B cell (primary cell): Measurements from ENCODE around the gene ZDHHC14. TPM values are rescaled to one million over a fixed set of nuclear protein-coding genes. Genes with fewer than 3 reads are reported as not detected.
A peak's percentile ranks its signal among the peaks of the same experiment; 100 is the strongest.

ENCODE experiments used
- ATAC-seq: fragments of 200-7000 bp; cut with Tn5 transposase; one replicate; pipeline ENCODE4 v1.10.0; 2021; ENCODE audit warnings: low read depth, mild to moderate bottlenecking, moderate number of reproducible peaks, moderate library complexity
- CTCF ChIA-PET: fragments of 350-600 bp; sonication (Branson Sonifier 250); formaldehyde crosslinking; loops from one replicate; lab custom pipeline; 2021; ENCODE audit warnings: antibody characterized with exemption, inconsistent platforms; lab: Charles Lee
- POLR2A ChIA-PET: fragments of 350-600 bp; sonication (Branson Sonifier 250); formaldehyde crosslinking; loops from one replicate; lab custom pipeline; 2021; ENCODE audit warnings: antibody characterized with exemption; lab: Charles Lee
- DNase-seq: peaks from one replicate; pipeline ENCODE4 v3.0.0; 2013
- H2AFZ ChIP-seq: 2 replicates; pipeline ENCODE4 v1.6.1; 2012; ENCODE audit warnings: mild to moderate bottlenecking, low read depth, low read length; ENCODE audit not compliant: insufficient read depth, poor library complexity, severe bottlenecking
- H3K27ac ChIP-seq, 2 donors: 1 replicate in 1 of 2; 2 replicates in 1 of 2; pipeline ENCODE4 v1.5.1; 2012 to 2013; ENCODE audit warnings: low read length in 2 of 2, mild to moderate bottlenecking in 2 of 2, moderate library complexity in 1 of 2
- H3K27me3 ChIP-seq, 4 experiments: fragments of 200-600 bp in 1 of 4; sonication (generic) in 1 of 4; replicated peaks in 1 of 4; 1 replicate in 2 of 4; 2 replicates in 2 of 4; pipeline versions ENCODE4 v1.6.1 to v1.7.0; 2013 to 2016; ENCODE audit warnings: low read length in 3 of 4, mild to moderate bottlenecking in 2 of 4, mixed read lengths in 1 of 4, moderate library complexity in 1 of 4; ENCODE audit not compliant: insufficient read depth in 4 of 4, control insufficient read depth in 3 of 4; ENCODE audit errors: control extremely low read depth in 1 of 4
- H3K36me3 ChIP-seq, 2 experiments: replicated peaks in 1 of 2; 1 replicate in 1 of 2; 2 replicates in 1 of 2; pipeline versions ENCODE4 v1.6.1 to v1.7.1; 2013; ENCODE audit warnings: low read length in 1 of 2; ENCODE audit not compliant: insufficient read depth in 2 of 2, control insufficient read depth in 1 of 2; ENCODE audit errors: control extremely low read depth in 1 of 2, extremely low read depth in 1 of 2
- H3K4me1 ChIP-seq, 2 donors: fragments of 200-600 bp in 1 of 2; sonication (generic) in 1 of 2; 1 replicate in 1 of 2; 2 replicates in 1 of 2; pipeline versions ENCODE4 v1.5.1 to v1.6.1; 2013 to 2017; ENCODE audit warnings: low read length in 2 of 2; ENCODE audit not compliant: control insufficient read depth in 2 of 2, insufficient read depth in 2 of 2
- H3K4me2 ChIP-seq: replicated peaks from 2 replicates; pipeline ENCODE3; 2012; ENCODE audit warnings: mild to moderate bottlenecking, low read depth, low read length; ENCODE audit not compliant: poor library complexity, severe bottlenecking
- H3K4me3 ChIP-seq, 5 experiments: fragments of 200-600 bp in 1 of 5; sonication (generic) in 1 of 5; 1 replicate in 3 of 5; 2 replicates in 2 of 5; pipeline versions ENCODE4 v1.5.1 to v1.7.0; 2011 to 2016; ENCODE audit warnings: low read length in 4 of 5, mild to moderate bottlenecking in 4 of 5, low read depth in 2 of 5, control low read depth in 1 of 5, moderate library complexity in 1 of 5; ENCODE audit not compliant: insufficient read depth in 1 of 5; ENCODE audit errors: control extremely low read depth in 1 of 5, extremely low read depth in 1 of 5
- H3K79me2 ChIP-seq: fragments of 200-600 bp; sonication (generic); one replicate; pipeline ENCODE4 v1.6.0; 2016; ENCODE audit warnings: low read length; ENCODE audit not compliant: control insufficient read depth, insufficient read depth
- H3K9ac ChIP-seq: fragments of 200-600 bp; sonication (generic); 2 replicates; pipeline ENCODE4 v1.6.1; 2017; ENCODE audit warnings: mild to moderate bottlenecking, low read length, moderate library complexity
- H3K9me3 ChIP-seq, 3 donors: one replicate each; pipeline versions ENCODE4 v1.6.1 to v1.7.1; 2013; ENCODE audit warnings: low read length in 2 of 3; ENCODE audit not compliant: control insufficient read depth in 2 of 3, insufficient read depth in 1 of 3; ENCODE audit errors: control extremely low read depth in 1 of 3
- H4K20me1 ChIP-seq: 2 replicates; pipeline ENCODE4 v1.6.0; 2012; ENCODE audit warnings: mild to moderate bottlenecking, low read length; ENCODE audit not compliant: insufficient read depth, control insufficient read depth, poor library complexity, severe bottlenecking
- H3K27ac Mint-ChIP-seq: one replicate; pipeline ENCODE4 v1.8.0; 2021; ENCODE audit warnings: mixed read lengths
- H3K27me3 Mint-ChIP-seq: one replicate; pipeline ENCODE4 v1.8.0; 2021; ENCODE audit warnings: mixed read lengths
- H3K4me1 Mint-ChIP-seq: one replicate; pipeline ENCODE4 v1.8.0; 2021; ENCODE audit warnings: mixed read lengths
- H3K4me3 Mint-ChIP-seq: one replicate; pipeline ENCODE4 v1.8.0; 2021; ENCODE audit warnings: mixed read lengths
- H3K9me3 Mint-ChIP-seq: one replicate; pipeline ENCODE4 v1.8.0; 2022; ENCODE audit warnings: mixed read lengths; ENCODE audit not compliant: insufficient read depth
- CTCF ChIP-seq: fragments of 200-600 bp; IDR thresholded peaks from one replicate; pipeline ENCODE4 v1.8.0; 2022; ENCODE audit warnings: antibody characterized with exemption, mild to moderate bottlenecking
- EZH2 ChIP-seq: IDR thresholded peaks from 2 replicates; pipeline ENCODE4 v1.6.1; 2012; ENCODE audit warnings: borderline replicate concordance, low read depth, mild to moderate bottlenecking, moderate library complexity, low read length; ENCODE audit not compliant: insufficient read depth, poor library complexity, severe bottlenecking
- WGBS: methylation state at CpG from one replicate; pipeline ENCODE4 v1.1.5; 2013; ENCODE audit warnings: missing lambda C conversion rate; ENCODE audit not compliant: insufficient coverage; 5-methylcytosine and 5-hydroxymethylcytosine counted together
- intact Hi-C: fragments of 100-400 bp; cut with micrococcal nuclease; formaldehyde crosslinking; loops from one replicate; pipeline ENCODE4 v1.10.0; 2022
- polyA plus RNA-seq: library from polyadenylated mRNA; depleted of rRNA; stranded (reverse); fragments of >200 nt; gene quantifications from 2 replicates; pipeline ENCODE4 v1.2.3, GENCODE V29; 2012
- total RNA-seq, 2 donors: library from RNA; stranded (reverse); fragments of 120-200 nt in 1 of 2; gene quantifications; 1 replicate in 1 of 2; 2 replicates in 1 of 2; pipeline versions ENCODE4 v1.2.3 to v1.2.4, GENCODE V29; 2013 to 2022

ZDHHC14 gene
- total and polyA plus RNA-seq, 2 donors (not counting 1 experiment from before 2014, with no cell fraction given): 8.8 to 50.4 TPM

- Mint-ChIP-seq H3K9me3 (peaks cover 3% of the 10 kb centered on the region), H3K4me3 (no peak overlapping the region), H3K27ac (no peak overlapping the region), H3K4me1 (peaks cover 16% of the 10 kb centered on the region), H3K27me3 (no peaks in the 10 kb centered on the region)
- intact Hi-C loops: no loop called here
- Histone ChIP-seq H3K79me2 (peaks cover 10% of the 10 kb centered on the region), H3K4me2 (no peak overlapping the region), H3K9me3 (peaks cover 0 to 4% (median 0%) of the 10 kb centered on the region in 3 donors), H3K27ac (no peak overlapping the region), H3K9ac (no peak overlapping the region), H2AFZ (no peak overlapping the region), H3K36me3 (peaks cover 0 to 11% of the 10 kb centered on the region in 2 experiments), H3K4me1 (peaks cover 3 to 17% of the 10 kb centered on the region in 2 donors), H3K4me3 (no peak overlapping the region), H3K27me3 (no peaks in the 10 kb centered on the region), H4K20me1 (peaks cover 10% of the 10 kb centered on the region)
- CTCF ChIA-PET: interaction anchor here (1.0 to 2.1 kb wide), 3 partner anchors 9 to 193 kb away, joined by 3 to 4 read pairs (median 3); no protein-coding TSS in a partner anchor
- peak; percentile 53 for ATAC-seq
- POLR2A ChIA-PET: no interaction called here
- no peak for DNase-seq
- no peak for TF ChIP-seq CTCF
- TF ChIP-seq EZH2: no peak
- WGBS: 43% methylated on average over 5 of the region's 6 CpGs
These were observed 22.7 kb downstream of the ZDHHC14 start for GRCh38 chr6:157403686-157404051.

- H3K79me2 ChIP-seq: peaks cover 20% of the 10 kb centered on the region
- no peak overlapping the region for H2AFZ ChIP-seq
- no peak for TF ChIP-seq EZH2
- no peak for TF ChIP-seq CTCF
- no peak overlapping the region for H3K4me3 Mint-ChIP-seq
- peaks cover 0 to 9% (median 0%) of the 10 kb centered on the region in 3 donors for H3K9me3 ChIP-seq
- H3K27ac ChIP-seq: no peak overlapping the region
- no peak overlapping the region for H3K27ac Mint-ChIP-seq
- POLR2A ChIA-PET: interaction anchor here (0.5 kb wide), 1 partner anchor 72 kb away, joined by 5 read pairs; no protein-coding TSS in a partner anchor
- peaks cover 10% of the 10 kb centered on the region for H4K20me1 ChIP-seq
- no peaks in the 10 kb centered on the region for H3K27me3 Mint-ChIP-seq
- no peak overlapping the region for H3K4me3 ChIP-seq
- DNase-seq (no peak), ATAC-seq (no peak)
- CTCF ChIA-PET: no interaction called here
- WGBS: 98% methylated on average over 5 of the region's 6 CpGs
- peaks cover 6 to 20% of the 10 kb centered on the region in 2 donors for H3K4me1 ChIP-seq
- no peak overlapping the region for H3K9ac ChIP-seq
- no peaks in the 10 kb centered on the region for H3K27me3 ChIP-seq
- H3K9me3 Mint-ChIP-seq: peaks cover 6% of the 10 kb centered on the region
- peaks cover 0 to 12% of the 10 kb centered on the region in 2 experiments for H3K36me3 ChIP-seq
- peaks cover 22% of the 10 kb centered on the region for H3K4me1 Mint-ChIP-seq
- intact Hi-C loops: no loop called here
- H3K4me2 ChIP-seq: no peak overlapping the region
These were observed 25.0 kb downstream of the ZDHHC14 start for GRCh38 chr6:157405986-157406385.
